ENCODE measurements around the gene KCNC4.

- TF ChIP-seq REST (IDR thresholded peaks at IDR 0.05; ENCODE audit: low read depth) (no peak), MAX (IDR thresholded peaks at IDR 0.05) (no peak), CEBPB (IDR thresholded peaks at IDR 0.05) (no peak), YY1 (IDR thresholded peaks at IDR 0.05; ENCODE audit: low read depth) (no peak), CREB1 (IDR thresholded peaks at IDR 0.05; ENCODE audit: low read depth) (no peak), TAF1 (IDR thresholded peaks at IDR 0.05; ENCODE audit: low read depth) (no peak), TEAD4 (IDR thresholded peaks at IDR 0.05) (no peak), NFIC (IDR thresholded peaks at IDR 0.05) (no peak), TCF12 (IDR thresholded peaks at IDR 0.05; ENCODE audit: low read depth) (no peak), FOXM1 (IDR thresholded peaks at IDR 0.05; ENCODE audit: borderline replicate concordance, low read depth) (no peak), RAD21 (IDR thresholded peaks at IDR 0.05; ENCODE audit: low read depth) (no peak)
These were observed 49.5 kb upstream of the KCNC4 start for GRCh38 chr1:110160538-110161100.

Data from Ishikawa (cell line).